Measurements from ENCODE around the gene BTLA.

DNA sequence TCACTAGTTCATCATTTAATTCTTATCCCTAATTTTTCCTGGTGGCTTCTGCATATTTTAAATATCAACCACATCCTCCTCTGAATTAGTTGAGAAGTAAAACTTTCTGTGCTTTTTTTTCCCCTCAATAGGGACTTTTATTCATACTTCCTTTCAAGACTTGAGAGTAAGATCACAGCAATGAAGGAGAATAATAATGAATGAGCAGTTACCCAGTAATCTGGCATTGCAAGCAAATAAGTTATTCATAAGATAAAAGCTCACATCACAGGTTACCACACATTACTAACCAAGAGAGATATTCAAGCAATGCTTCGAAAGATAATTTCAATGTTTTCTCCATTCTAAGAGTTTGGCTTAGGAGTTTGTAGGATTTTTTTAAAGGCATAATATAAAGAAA is 50.3 kb downstream of the BTLA start:
- TF ChIP-seq, protein P1, sequence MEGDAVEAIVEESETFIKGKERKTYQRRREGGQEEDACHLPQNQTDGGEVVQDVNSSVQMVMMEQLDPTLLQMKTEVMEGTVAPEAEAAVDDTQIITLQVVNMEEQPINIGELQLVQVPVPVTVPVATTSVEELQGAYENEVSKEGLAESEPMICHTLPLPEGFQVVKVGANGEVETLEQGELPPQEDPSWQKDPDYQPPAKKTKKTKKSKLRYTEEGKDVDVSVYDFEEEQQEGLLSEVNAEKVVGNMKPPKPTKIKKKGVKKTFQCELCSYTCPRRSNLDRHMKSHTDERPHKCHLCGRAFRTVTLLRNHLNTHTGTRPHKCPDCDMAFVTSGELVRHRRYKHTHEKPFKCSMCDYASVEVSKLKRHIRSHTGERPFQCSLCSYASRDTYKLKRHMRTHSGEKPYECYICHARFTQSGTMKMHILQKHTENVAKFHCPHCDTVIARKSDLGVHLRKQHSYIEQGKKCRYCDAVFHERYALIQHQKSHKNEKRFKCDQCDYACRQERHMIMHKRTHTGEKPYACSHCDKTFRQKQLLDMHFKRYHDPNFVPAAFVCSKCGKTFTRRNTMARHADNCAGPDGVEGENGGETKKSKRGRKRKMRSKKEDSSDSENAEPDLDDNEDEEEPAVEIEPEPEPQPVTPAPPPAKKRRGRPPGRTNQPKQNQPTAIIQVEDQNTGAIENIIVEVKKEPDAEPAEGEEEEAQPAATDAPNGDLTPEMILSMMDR (IDR thresholded peaks at IDR 0.05) = no peak
- TF ChIP-seq POLR2A (IDR thresholded peaks at IDR 0.05) = no peak
